Measurements from ENCODE around the gene MTRF1.

DNA sequence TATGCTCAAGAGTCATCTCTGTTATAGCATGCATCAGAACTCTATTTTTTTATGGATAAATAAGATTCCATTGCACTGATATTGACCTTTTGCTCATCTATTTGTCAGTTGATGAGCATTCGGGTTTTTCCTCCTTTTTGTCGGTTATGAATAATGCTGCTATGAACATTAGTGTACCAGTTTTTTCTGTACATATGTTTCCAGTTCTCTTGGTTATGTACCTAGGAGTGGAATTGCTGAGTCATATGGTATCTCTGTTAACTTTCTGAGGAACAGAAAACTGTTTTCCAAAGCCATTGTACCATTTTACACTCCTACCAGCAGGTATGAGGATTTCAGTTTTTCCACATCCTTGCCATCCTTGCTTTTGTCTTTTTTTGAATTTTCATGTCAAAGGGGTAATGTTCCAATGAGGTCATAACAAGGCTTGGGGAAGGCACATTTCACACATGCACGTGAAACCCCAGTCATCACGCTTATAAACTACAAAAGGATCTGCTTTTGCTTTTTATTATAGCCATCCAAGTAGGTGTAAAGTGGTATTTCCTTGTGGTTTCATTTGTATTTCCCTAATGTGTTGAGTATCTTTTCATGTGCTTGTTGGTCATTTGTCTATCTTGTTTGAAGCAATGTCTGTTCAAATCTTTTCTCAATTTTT, 83.7 kb downstream of the MTRF1 start:
- TF ChIP-seq, protein P1, sequence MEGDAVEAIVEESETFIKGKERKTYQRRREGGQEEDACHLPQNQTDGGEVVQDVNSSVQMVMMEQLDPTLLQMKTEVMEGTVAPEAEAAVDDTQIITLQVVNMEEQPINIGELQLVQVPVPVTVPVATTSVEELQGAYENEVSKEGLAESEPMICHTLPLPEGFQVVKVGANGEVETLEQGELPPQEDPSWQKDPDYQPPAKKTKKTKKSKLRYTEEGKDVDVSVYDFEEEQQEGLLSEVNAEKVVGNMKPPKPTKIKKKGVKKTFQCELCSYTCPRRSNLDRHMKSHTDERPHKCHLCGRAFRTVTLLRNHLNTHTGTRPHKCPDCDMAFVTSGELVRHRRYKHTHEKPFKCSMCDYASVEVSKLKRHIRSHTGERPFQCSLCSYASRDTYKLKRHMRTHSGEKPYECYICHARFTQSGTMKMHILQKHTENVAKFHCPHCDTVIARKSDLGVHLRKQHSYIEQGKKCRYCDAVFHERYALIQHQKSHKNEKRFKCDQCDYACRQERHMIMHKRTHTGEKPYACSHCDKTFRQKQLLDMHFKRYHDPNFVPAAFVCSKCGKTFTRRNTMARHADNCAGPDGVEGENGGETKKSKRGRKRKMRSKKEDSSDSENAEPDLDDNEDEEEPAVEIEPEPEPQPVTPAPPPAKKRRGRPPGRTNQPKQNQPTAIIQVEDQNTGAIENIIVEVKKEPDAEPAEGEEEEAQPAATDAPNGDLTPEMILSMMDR (tag by site-specific recombination; IDR thresholded peaks at IDR 0.05), result no peak
- TF ChIP-seq, protein P2, sequence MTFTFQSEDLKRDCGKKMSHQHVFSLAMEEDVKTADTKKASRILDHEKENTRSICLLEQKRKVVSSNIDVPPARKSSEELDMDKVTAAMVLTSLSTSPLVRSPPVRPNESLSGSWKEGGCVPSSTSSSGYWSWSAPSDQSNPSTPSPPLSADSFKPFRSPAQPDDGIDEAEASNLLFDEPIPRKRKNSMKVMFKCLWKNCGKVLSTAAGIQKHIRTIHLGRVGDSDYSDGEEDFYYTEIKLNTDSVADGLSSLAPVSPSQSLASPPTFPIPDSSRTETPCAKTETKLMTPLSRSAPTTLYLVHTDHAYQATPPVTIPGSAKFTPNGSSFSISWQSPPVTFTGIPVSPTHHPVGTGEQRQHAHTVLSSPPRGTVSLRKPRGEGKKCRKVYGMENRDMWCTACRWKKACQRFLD (tag by site-specific recombination; IDR thresholded peaks at IDR 0.05), result no peak
- TF ChIP-seq REPIN1 (tag by site-specific recombination; IDR thresholded peaks at IDR 0.05; ENCODE audit: low read depth) (no peak), ZNF747 (tag by site-specific recombination; IDR thresholded peaks at IDR 0.05) (no peak)

Data from HEK293 (cell line).